C4-2B (cell line): ENCODE data around the gene TMEM236.
A peak's percentile ranks its signal among the peaks of the same experiment; 100 is the strongest.

Experiments used
- H3K27ac ChIP-seq: fragments of 450-650 bp; 2 replicates; pipeline ENCODE4 v1.5.1; 2017
- ZFX ChIP-seq: fragments of 450-650 bp; IDR thresholded peaks from 2 replicates; pipeline ENCODE4 v1.6.1; 2017
- TF ChIP-seq, protein P1 (sequence below): fragments of 450-650 bp; conservative IDR thresholded peaks from 2 replicates; pipeline ENCODE4 v1.5.1; 2017; ENCODE audit warnings: mild to moderate bottlenecking

The TMEM236 gene

DNA sequence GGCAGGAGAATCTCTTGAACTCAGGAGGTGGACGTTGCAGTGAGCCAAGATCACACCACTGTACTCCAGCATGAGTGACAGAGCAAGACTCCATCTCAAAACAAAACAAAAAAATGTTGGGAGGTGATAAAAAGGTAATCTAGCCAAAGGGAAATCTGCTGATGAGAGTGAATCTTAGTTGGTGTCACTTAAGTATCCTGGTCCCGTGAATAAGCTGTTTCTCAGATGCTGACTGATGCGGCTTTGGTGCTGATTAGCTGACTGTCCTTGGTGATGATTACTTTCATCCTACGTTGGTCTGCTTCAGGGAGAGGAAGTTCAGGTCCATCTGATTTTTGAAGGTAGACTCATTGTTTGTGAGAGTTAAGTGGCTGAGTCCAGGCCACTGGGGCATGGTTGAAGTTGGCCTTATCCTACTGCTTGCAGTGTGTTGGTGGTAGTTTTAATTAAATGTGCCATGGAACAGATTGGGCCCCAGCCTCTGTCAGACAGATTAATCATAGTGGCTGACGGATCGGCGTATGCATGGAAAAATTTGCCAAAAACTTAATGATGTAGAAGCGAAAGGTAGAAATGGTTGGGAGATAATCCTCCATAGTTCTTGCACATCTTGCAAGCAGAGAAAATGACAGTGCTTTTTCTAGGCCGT is 17.4 kb upstream of the TMEM236 start:
- TF ChIP-seq, protein P1, sequence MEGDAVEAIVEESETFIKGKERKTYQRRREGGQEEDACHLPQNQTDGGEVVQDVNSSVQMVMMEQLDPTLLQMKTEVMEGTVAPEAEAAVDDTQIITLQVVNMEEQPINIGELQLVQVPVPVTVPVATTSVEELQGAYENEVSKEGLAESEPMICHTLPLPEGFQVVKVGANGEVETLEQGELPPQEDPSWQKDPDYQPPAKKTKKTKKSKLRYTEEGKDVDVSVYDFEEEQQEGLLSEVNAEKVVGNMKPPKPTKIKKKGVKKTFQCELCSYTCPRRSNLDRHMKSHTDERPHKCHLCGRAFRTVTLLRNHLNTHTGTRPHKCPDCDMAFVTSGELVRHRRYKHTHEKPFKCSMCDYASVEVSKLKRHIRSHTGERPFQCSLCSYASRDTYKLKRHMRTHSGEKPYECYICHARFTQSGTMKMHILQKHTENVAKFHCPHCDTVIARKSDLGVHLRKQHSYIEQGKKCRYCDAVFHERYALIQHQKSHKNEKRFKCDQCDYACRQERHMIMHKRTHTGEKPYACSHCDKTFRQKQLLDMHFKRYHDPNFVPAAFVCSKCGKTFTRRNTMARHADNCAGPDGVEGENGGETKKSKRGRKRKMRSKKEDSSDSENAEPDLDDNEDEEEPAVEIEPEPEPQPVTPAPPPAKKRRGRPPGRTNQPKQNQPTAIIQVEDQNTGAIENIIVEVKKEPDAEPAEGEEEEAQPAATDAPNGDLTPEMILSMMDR, result no peak
- TF ChIP-seq ZFX, result no peak
- no peak overlapping the region for H3K27ac ChIP-seq

DNA sequence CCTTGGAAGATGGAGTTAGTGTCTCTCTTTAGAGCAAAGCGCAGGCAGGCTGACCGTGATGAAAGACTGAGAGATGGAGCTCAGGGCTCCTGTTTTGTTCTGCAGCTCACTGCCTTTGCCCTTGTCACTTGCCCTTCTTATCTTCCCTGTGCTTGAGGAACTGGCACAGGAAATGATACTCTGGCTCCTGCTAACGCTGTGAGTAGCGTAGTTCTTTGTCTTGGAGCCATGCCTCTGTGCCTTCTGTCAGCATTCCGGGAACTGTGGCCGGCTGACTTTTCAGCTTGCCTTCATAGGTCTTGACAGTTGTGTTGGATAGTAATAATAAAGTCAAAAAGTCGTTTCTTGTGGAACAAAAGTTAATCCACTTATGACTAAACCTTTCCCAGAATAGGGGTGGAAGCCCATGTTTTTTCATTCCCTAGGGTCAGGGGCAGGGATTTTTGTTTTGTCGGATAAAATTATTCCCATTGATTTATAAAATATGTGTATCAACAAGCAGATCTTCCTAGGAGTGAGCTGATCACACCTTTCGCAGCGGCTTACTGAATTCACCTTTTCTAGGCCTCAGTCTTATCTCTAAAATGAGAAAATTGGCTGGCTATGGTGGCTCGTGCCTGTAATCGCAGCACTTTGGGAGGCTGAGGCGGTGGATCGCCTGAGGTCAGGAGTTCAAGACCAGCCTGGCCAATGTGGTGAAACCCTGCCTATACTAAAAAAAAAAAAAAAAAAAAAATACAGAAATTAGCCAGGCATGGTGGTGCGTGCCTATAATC is 16.6 kb upstream of the TMEM236 start:
- TF ChIP-seq, protein P1, result no peak
- no peak for TF ChIP-seq ZFX
- H3K27ac ChIP-seq, result no peak overlapping the region

DNA sequence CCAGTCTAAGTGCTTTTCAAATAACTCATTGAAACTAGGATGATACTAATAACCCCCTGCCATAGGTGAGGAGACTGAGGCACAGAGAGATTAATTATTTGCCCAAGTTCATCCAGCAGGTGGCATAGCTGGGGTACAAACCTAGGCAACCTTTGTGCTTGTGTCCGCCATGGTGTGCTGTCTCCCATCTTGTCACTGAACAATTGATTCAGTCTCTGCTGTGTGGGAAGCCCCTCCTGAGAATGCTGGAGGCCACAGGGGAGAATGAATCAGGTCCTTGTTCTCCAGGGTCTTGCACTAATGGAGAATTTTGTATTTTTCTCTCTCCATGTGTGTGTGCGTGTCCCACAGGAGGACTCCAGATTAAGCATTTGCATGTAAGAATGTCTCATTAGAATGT is 15.8 kb upstream of the TMEM236 start:
- H3K27ac ChIP-seq, result no peak overlapping the region
- TF ChIP-seq, protein P1, result no peak
- no peak for TF ChIP-seq ZFX

DNA sequence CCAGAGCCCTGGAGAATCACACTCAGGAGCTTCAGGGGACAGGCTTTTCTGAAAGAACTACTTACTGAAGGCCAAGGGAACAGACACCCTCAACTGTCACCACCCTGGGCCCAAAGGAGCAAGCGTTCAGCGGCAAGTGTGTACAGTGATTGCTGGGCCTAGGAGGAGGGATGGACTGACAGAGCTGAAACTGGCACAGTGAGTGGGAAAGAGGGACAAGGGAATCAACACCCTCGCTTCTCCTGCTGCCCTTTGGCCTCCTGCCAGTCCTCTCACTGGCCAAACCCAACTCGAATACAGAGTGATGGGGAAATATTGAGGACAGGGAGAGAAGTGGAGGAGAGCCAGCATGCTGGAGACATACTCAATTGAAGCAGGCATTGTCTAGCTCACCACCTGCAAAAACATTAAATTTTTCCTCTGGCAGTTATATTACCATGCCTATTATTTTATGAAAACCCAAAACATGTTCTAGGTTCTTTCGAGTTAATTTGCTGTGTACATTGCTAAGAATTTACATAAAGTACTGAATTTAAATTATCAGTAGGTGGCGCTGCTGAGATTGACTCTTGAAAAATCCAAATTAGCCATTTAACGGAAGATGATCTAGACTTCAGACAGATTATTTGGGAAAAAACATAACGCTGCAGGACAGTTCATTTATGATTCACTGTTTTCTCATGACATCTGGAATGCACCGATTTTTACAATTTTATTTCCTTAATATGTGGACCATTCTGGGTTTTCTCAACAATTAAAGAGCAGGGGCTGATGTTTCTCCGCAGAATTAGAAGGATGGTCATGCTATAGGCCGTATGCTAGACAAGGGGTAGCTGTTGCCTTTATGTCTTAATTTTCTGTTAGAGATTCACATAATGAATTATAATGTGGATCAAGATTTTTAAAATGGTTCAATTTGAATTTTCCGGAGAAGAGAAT is 14.7 kb upstream of the TMEM236 start:
- TF ChIP-seq, protein P1, result peak; percentile 87
- TF ChIP-seq ZFX, result no peak
- H3K27ac ChIP-seq, result no peak overlapping the region

DNA sequence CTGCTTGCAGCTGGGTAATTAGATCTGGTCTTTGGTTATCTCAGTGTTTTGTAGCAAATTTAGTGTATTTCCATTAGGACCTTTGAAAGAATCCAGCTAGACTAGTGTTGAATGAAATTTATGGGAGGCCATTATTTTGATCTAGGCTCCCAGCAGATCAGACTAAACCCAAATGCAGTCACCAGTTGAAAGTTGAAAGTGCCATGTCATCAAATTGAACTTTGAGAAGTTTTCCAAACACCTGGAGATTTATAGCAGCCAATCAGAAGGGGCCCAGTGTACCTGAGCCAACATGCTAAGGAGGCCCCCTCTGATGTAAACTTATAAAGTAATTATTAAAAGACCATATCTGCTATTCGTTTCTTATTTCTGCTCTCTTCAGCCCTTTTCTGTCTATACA is 11.3 kb upstream of the TMEM236 start:
- TF ChIP-seq ZFX, result no peak
- TF ChIP-seq, protein P1, result no peak
- no peak overlapping the region for H3K27ac ChIP-seq

DNA sequence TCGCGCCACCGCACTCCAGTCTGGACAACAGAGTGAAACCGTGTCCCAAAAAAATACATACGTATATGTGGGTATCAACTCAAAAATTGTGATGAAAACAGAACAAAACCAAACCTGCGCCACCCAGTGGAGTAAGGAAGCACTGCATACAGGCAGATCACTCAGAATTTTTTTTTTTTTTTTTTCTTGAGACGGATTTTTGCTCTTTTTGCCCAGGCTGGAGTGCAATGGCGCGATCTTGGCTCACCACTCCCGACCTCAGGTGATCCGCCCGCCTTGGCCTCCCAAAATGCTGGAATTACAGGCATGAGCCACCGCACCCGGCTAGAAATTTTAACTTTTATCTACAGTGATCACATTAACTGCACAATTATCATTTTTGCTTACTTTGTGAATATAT is 9.1 kb upstream of the TMEM236 start:
- no peak overlapping the region for H3K27ac ChIP-seq
- no peak for TF ChIP-seq ZFX
- TF ChIP-seq, protein P1, result peak; percentile 94

DNA sequence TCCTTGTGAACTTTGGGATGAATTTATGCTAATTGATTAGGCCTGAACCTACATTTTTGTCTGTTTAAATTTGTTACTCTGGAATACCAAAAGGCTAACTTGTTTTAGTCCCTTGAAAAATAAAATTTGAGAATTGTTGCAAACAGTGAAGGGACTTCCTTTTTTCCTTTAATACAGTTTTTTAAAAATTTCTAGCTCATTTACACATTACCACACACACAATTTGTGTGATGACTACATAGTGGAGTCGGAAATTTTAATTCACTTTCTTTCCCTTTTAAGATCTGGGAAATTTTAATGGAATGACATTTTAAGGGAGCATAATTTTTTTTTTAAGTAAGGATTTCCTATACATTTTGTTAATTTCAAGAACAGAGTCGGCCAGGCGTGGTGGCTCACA is 8.6 kb upstream of the TMEM236 start:
- H3K27ac ChIP-seq, result no peak overlapping the region
- TF ChIP-seq, protein P1, result no peak
- no peak for TF ChIP-seq ZFX
